Mammary epithelial cell (primary cell): ENCODE data around the gene SLC6A5.
"Not testable (repeated sequence)": the region's sequence is repeated elsewhere in the genome, so short reads cannot be mapped to it uniquely, and the experiment has no call there.

Experiments used
- EZH2 ChIP-seq: IDR thresholded peaks from 2 replicates; pipeline ENCODE4 v1.6.1; 2012; ENCODE audit warnings: low read length, inconsistent platforms, borderline replicate concordance
- TF ChIP-seq, protein P1 (sequence below), 2 donors: IDR thresholded peaks in 1 of 2; conservative IDR thresholded peaks in 1 of 2; 2 replicates each; pipeline ENCODE4 v1.5.1; 2011 to 2012; ENCODE audit warnings: inconsistent platforms in 2 of 2, low read length in 2 of 2, mild to moderate bottlenecking in 2 of 2, control low read depth in 1 of 2, low read depth in 1 of 2; ENCODE audit not compliant: insufficient read depth in 1 of 2; ENCODE audit errors: extremely low read depth in 1 of 2

DNA sequence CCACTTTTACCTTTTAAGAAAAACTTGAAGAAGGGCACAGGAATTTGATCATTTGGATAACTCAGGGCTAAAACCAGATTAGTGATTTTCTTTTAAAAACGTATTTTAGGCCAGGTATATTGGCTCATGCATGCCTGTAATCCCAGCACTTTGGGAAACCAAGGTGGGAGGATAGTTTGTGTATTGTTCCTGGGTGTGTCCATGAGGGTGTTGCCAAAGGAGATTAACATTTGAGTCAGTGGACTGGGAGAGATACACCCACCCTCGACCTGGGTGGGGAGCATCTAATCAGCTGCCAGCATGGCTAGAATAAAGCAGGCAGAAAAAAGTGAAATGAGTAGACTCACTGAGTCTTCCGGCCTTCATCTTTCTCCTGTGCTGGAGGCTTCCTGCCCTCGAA lies 33.3 kb upstream of the SLC6A5 start:
- TF ChIP-seq, protein P1, sequence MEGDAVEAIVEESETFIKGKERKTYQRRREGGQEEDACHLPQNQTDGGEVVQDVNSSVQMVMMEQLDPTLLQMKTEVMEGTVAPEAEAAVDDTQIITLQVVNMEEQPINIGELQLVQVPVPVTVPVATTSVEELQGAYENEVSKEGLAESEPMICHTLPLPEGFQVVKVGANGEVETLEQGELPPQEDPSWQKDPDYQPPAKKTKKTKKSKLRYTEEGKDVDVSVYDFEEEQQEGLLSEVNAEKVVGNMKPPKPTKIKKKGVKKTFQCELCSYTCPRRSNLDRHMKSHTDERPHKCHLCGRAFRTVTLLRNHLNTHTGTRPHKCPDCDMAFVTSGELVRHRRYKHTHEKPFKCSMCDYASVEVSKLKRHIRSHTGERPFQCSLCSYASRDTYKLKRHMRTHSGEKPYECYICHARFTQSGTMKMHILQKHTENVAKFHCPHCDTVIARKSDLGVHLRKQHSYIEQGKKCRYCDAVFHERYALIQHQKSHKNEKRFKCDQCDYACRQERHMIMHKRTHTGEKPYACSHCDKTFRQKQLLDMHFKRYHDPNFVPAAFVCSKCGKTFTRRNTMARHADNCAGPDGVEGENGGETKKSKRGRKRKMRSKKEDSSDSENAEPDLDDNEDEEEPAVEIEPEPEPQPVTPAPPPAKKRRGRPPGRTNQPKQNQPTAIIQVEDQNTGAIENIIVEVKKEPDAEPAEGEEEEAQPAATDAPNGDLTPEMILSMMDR (conservative IDR thresholded peaks at IDR 0.05 in 1 of 2, IDR thresholded peaks at IDR 0.05 in 1 of 2; ENCODE audit: extremely low read depth in 1 of 2, insufficient read depth in 1 of 2, low read depth in 1 of 2, low read length in 2 of 2), result not testable (repeated sequence)
- TF ChIP-seq EZH2, result not testable (repeated sequence)
